Activated T-cell treated with anti-CD3 and anti-CD28 coated beads for 24 hours (primary cell): Measurements from ENCODE around the gene KRTAP13-4.

Experiments
- DNase-seq: peaks from one replicate; pipeline ENCODE4 v3.0.0-alpha.2; 2020; ENCODE audit warnings: low read depth

The KRTAP13-4 gene

GRCh38 chr21:30430170-30430655 lies at the start of gene KRTAP13-4:
Gene KRTAP13-4, plus strand, starts transcription at chr21:30430220. Its CDS starts 56 bp downstream, at chr21:30430276.
- no peak for DNase-seq

- DNase-seq = no peak
Measured at GRCh38 chr21:30382201-30382600, 47.8 kb upstream of the KRTAP13-4 start.

- no peak for DNase-seq
Measured at GRCh38 chr21:30391492-30392025, 38.5 kb upstream of the KRTAP13-4 start.

- no peak for DNase-seq
Measured at GRCh38 chr21:30395731-30396130, 34.3 kb upstream of the KRTAP13-4 start, which contains the start of gene KRTAP13-1. Gene KRTAP13-1, plus strand, starts transcription at chr21:30396031. Its CDS starts 56 bp downstream, at chr21:30396087.

GRCh38 chr21:30408782-30409494 lies 21.1 kb upstream of the KRTAP13-4 start:
- no peak for DNase-seq

GRCh38 chr21:30415993-30416392 lies 14.0 kb upstream of the KRTAP13-4 start:
- DNase-seq = no peak

- DNase-seq = no peak
Measured at GRCh38 chr21:30425826-30426225, 4.2 kb upstream of the KRTAP13-4 start, which contains the start of gene KRTAP13-3. Gene KRTAP13-3, minus strand, starts transcription at chr21:30425926. Its CDS starts 14 bp downstream, at chr21:30425912.

- no peak for DNase-seq
Measured at GRCh38 chr21:30426731-30427130, 3.3 kb upstream of the KRTAP13-4 start.

GRCh38 chr21:30434033-30434631 lies 4.1 kb downstream of the KRTAP13-4 start:
- no peak for DNase-seq

- DNase-seq = no peak
Measured at GRCh38 chr21:30437010-30437565, 7.1 kb downstream of the KRTAP13-4 start.

- no peak for DNase-seq
Measured at GRCh38 chr21:30439975-30440374, 10.0 kb downstream of the KRTAP13-4 start, which contains the start of gene KRTAP15-1. Gene KRTAP15-1, plus strand, starts transcription at chr21:30440275. Its CDS starts 53 bp downstream, at chr21:30440328.

- DNase-seq = no peak
Measured at GRCh38 chr21:30443226-30443625, 13.2 kb downstream of the KRTAP13-4 start.

GRCh38 chr21:30444204-30444603 lies 14.2 kb downstream of the KRTAP13-4 start:
- DNase-seq = no peak

GRCh38 chr21:30447056-30447455 lies 17.0 kb downstream of the KRTAP13-4 start:
- no peak for DNase-seq

GRCh38 chr21:30448514-30448913 lies 18.5 kb downstream of the KRTAP13-4 start:
- DNase-seq = no peak

GRCh38 chr21:30463713-30464112 lies 33.7 kb downstream of the KRTAP13-4 start:
- DNase-seq = no peak

GRCh38 chr21:30468900-30469714 lies 39.1 kb downstream of the KRTAP13-4 start:
- no peak for DNase-seq

GRCh38 chr21:30478004-30478403 lies 48.0 kb downstream of the KRTAP13-4 start:
- DNase-seq = no peak

- DNase-seq = no peak
Measured at GRCh38 chr21:30479259-30479658, 49.2 kb downstream of the KRTAP13-4 start.

GRCh38 chr21:30480145-30480544 lies 50.1 kb downstream of the KRTAP13-4 start, which contains the start of gene KRTAP19-1:
Gene KRTAP19-1, minus strand, starts transcription at chr21:30480367. Its CDS starts 50 bp downstream, at chr21:30480317.
- DNase-seq = no peak
